NCI-H187 (cell line): ENCODE data around the gene VIT.

Experiments used
- DNase-seq, 2 experiments: peaks; one replicate each; lab custom pipeline; 2025; lab: John Stamatoyannopoulos, UW

VIT gene

DNA sequence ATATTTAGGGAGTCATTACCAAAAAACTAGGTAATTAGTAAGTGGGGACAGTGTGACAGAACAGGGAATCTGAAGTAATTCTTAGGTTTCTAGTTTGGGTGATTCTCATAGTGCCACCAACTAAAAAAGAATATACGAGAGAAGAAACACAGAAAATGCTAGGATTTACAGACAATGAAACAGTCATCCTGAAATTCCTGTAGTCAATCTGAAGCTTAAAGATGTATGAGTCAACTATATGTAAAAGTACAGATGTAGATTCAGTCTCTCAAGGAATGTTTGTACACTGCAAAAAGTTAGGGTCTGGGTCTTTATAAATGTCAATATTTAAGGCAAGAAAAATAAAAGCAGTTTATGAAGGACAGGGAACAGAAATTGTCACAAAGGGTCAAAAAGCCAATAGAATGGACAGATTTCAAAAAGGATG lies 162.9 kb downstream of the VIT start:
- DNase-seq: no peak

DNA sequence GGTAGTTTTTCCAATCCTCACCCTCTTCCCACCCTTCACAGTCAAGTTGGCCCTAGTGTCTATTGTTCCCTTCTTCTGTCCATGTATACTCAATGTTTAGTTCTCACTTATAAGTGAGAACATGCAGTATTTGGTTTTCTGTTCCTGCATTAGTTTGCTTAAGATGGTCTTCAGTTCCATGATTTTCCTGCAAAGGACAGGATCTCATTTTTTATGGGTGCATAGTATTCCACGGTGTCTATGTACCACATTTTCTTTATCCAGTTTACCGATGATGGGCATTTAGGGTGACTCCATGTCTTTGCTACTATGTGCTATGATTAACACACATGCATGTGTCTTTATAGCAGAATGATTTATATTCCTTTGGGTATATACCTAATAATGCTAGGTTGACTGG lies 165.4 kb downstream of the VIT start:
- DNase-seq: no peak
